Heart left ventricle (tissue), 16 donors: Measurements from ENCODE around the gene BDH2. TPM values are rescaled to one million over a fixed set of nuclear protein-coding genes. Genes with fewer than 3 reads are reported as not detected.

ENCODE experiments used
- ATAC-seq, 4 donors: fragments of 200-7000 bp; cut with Tn5 transposase; one replicate each; pipeline ENCODE4 v1.9.1; 2020 to 2022; ENCODE audit warnings: moderate library complexity in 4 of 4, mild to moderate bottlenecking in 3 of 4, moderate number of reproducible peaks in 1 of 4
- DNase-seq, 5 donors: peaks; one replicate each; pipeline ENCODE4 v3.0.0-alpha.2; 2020
- H3K27ac ChIP-seq, 12 donors: fragments of 200-600 bp; sonication (generic) in 4 of 12; one replicate each; pipeline versions ENCODE4 v1.5.0 to v1.8.0; 2016 to 2022; ENCODE audit warnings: mild to moderate bottlenecking in 2 of 12
- H3K27me3 ChIP-seq, 9 donors: fragments of 200-600 bp; sonication (generic) in 2 of 9; one replicate each; pipeline versions ENCODE4 v1.5.1 to v1.8.0; 2016 to 2022; ENCODE audit warnings: mild to moderate bottlenecking in 3 of 9
- H3K36me3 ChIP-seq, 9 donors: fragments of 200-600 bp; sonication (generic) in 2 of 9; one replicate each; pipeline versions ENCODE4 v1.5.0 to v1.8.0; 2018 to 2022; ENCODE audit warnings: mild to moderate bottlenecking in 2 of 9
- H3K4me1 ChIP-seq, 12 donors: fragments of 200-600 bp; sonication (generic) in 4 of 12; one replicate each; pipeline versions ENCODE4 v1.5.0 to v1.8.0; 2016 to 2022; ENCODE audit warnings: mild to moderate bottlenecking in 3 of 12
- H3K4me3 ChIP-seq, 12 donors: fragments of 200-600 bp; sonication (generic) in 4 of 12; one replicate each; pipeline versions ENCODE4 v1.5.0 to v1.8.0; 2017 to 2022; ENCODE audit warnings: mild to moderate bottlenecking in 9 of 12, moderate library complexity in 4 of 12
- H3K9me3 ChIP-seq, 12 donors: fragments of 200-600 bp; sonication (generic) in 4 of 12; one replicate each; pipeline versions ENCODE4 v1.5.0 to v1.8.0; 2016 to 2022; ENCODE audit warnings: mild to moderate bottlenecking in 1 of 12
- CTCF ChIP-seq, 12 donors: fragments of 200-600 bp; sonication (generic) in 4 of 12; IDR thresholded peaks; one replicate each; pipeline versions ENCODE4 v1.5.0 to v1.8.0; 2018 to 2022; ENCODE audit warnings: antibody characterized with exemption in 12 of 12, mild to moderate bottlenecking in 5 of 12
- POLR2A ChIP-seq, 2 donors: fragments of 450-650 bp; IDR thresholded peaks; one replicate each; pipeline ENCODE4 v1.6.1; 2017; ENCODE audit warnings: antibody characterized with exemption in 2 of 2, mild to moderate bottlenecking in 2 of 2, moderate library complexity in 2 of 2
- WGBS, 4 donors: extraction: QIAGEN DNeasy Blood & Tissue Kit in 2 of 4; methylation state at CpG; one replicate each; pipeline versions ENCODE4 v1.1.5 to v1.1.7; 2013 to 2018; 5-methylcytosine and 5-hydroxymethylcytosine counted together
- intact Hi-C, 10 donors: fragments of 100-400 bp; cut with DNase I; formaldehyde crosslinking; loops; one replicate each; pipeline versions ENCODE4 v1.11.1 to v1.14.2; 2022
- polyA plus RNA-seq, 2 donors: library from polyadenylated mRNA; stranded (reverse); fragments of 200-250 nt; gene quantifications; one replicate each; pipeline ENCODE4 v1.2.3, GENCODE V29; 2013
- total RNA-seq, 9 donors: library from RNA; depleted of rRNA in 2 of 9; stranded (reverse); fragments of >200 nt in 2 of 9; fragmentation: NEBNext Ultra II Directional in 3 of 9; extraction: Animal tissue kit (Norgen Biotek cat#: 25700) in 3 of 9; gene quantifications; one replicate each; pipeline versions ENCODE4 v1.1.0 to v1.2.4, GENCODE V29; 2016 to 2023
- donor health status: ischemic (EF 13 %, LVEDD 7.1; RV severe dilation, severe dysfunction).
- donor health status: healthy with polysubstance abuse.
- donor health status: DM: no; HTN: yes; CAD: no.
- donor health status: DM: no; HTN: no; CAD: no.
- donor health status: ischemic (EF 25% LVEDD 6.9; RV normal size, moderate dysfunction).
- donor health status: ischemic (EF 25% LVEDD 5.7; RV mildly dilated, moderate dysfunction).
- donor health status: healthy.
- donor health status: DM: yes; HTN: yes; CAD: no.
- donor health status: ischemic (EF 35%, LVEDD 5.7; RV mildly dilated, moderate dysfunction).
- donor health status: nonischemic (EF 11% LVEDD 7.7; RV severe dilation, severe dysfunction).
- donor health status: DM: yes; HTN: yes; CAD: no.
- donor health status: PGD.
- donor health status: ischemic (EF 29% LVEDD 5.4; RV normal size, mild dysfunction).
- donor health status: nonischemic (EF 23%, LVEDD 6.1; RV moderate dilation, normal function).

BDH2 gene
- total and polyA plus RNA-seq, 11 donors = 20.3 to 38.0 (median 25.0) TPM

GRCh38 chr4:103136671-103137445, 37.2 kb upstream of the BDH2 start:
- Histone ChIP-seq H3K27me3 (no peaks in the 10 kb centered on the region), H3K36me3 (peaks cover 0 to 8% (median 0%) of the 10 kb centered on the region in 9 donors), H3K4me1 (no peaks in the 10 kb centered on the region), H3K9me3 (no peaks in the 10 kb centered on the region), H3K4me3 (no peak overlapping the region), H3K27ac (no peak overlapping the region)
- DNase-seq = no peak
- TF ChIP-seq POLR2A (IDR thresholded peaks at IDR 0.05) = no peak
- TF ChIP-seq CTCF (IDR thresholded peaks at IDR 0.05) = no peak
- ATAC-seq = no peak
- intact Hi-C loops = no loop called here
- 51 to 100% (median 79%) methylated on average over 1 of the region's 1 CpG for WGBS, 4 donors

- TF ChIP-seq CTCF (IDR thresholded peaks at IDR 0.05) (no peak), POLR2A (IDR thresholded peaks at IDR 0.05) (no peak)
- intact Hi-C loops = no loop called here
- Histone ChIP-seq H3K4me3 (no peak overlapping the region), H3K27me3 (no peaks in the 10 kb centered on the region), H3K27ac (no peak overlapping the region), H3K4me1 (no peaks in the 10 kb centered on the region), H3K9me3 (peaks cover 0 to 16% (median 3%) of the 10 kb centered on the region in 12 donors), H3K36me3 (no peaks in the 10 kb centered on the region)
- no peak for DNase-seq
- ATAC-seq = no peak
- WGBS, 4 donors = 91 to 99% (median 94%) methylated on average over 8 of the region's 8 CpGs
Measured at GRCh38 chr4:103129174-103129573, 29.5 kb upstream of the BDH2 start.

DNA sequence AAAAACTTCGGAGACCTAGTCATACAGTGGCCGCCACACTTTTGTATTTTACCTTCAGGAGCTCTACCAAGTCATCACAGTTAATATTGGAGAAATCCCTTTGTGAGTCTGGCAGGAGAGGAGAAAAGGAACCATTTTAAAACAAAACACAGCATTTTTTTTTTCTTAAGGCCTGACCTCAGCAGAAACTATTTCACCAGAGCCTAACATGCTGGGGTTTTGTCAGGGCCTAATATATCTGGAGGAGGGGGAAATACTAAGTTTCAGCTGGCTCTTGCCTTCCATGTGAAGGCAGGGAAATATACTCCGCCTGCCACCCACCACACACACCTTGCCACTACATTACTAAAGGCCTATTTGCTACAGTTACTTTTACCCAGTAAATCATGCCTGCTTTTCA, 26.5 kb upstream of the BDH2 start:
- peaks cover 0 to 16% (median 3%) of the 10 kb centered on the region in 12 donors for H3K9me3 ChIP-seq
- H3K4me3 ChIP-seq = no peak overlapping the region
- H3K36me3 ChIP-seq = no peaks in the 10 kb centered on the region
- no peak overlapping the region for H3K27ac ChIP-seq
- TF ChIP-seq CTCF (IDR thresholded peaks at IDR 0.05) (no peak), POLR2A (IDR thresholded peaks at IDR 0.05) (no peak)
- no peaks in the 10 kb centered on the region for H3K4me1 ChIP-seq
- WGBS, 4 donors = 91 to 99% (median 98%) methylated on average over 3 of the region's 3 CpGs
- no peak for DNase-seq
- no peaks in the 10 kb centered on the region for H3K27me3 ChIP-seq
- intact Hi-C loops = no loop called here
- ATAC-seq = no peak

GRCh38 chr4:103123114-103123513, 23.5 kb upstream of the BDH2 start:
- H3K36me3 ChIP-seq = no peaks in the 10 kb centered on the region
- TF ChIP-seq POLR2A (IDR thresholded peaks at IDR 0.05) (no peak), CTCF (IDR thresholded peaks at IDR 0.05) (no peak)
- DNase-seq (no peak), ATAC-seq (no peak)
- WGBS, 4 donors = 79 to 97% (median 94%) methylated on average over 3 of the region's 3 CpGs
- peaks cover 0 to 4% (median 0%) of the 10 kb centered on the region in 12 donors for H3K9me3 ChIP-seq
- H3K4me3 ChIP-seq = no peak overlapping the region
- no peak overlapping the region for H3K27ac ChIP-seq
- no peaks in the 10 kb centered on the region for H3K4me1 ChIP-seq
- intact Hi-C loops = no loop called here
- H3K27me3 ChIP-seq = no peaks in the 10 kb centered on the region
